BJ (cell line): ENCODE results near the gene MCCC1. TPM values are rescaled to one million over a fixed set of nuclear protein-coding genes. Genes with fewer than 3 reads are reported as not detected.

Source experiments
- CTCF ChIA-PET: fragments of 350-600 bp; formaldehyde crosslinking; extraction: SDS; loops from one replicate; lab custom pipeline; 2021; ENCODE audit warnings: antibody characterized with exemption, inconsistent platforms; lab: Yijun Ruan, JAX
- POLR2A ChIA-PET: fragments of 300-600 bp; sonication (Branson Sonifier 250); formaldehyde crosslinking; extraction: SDS; loops from one replicate; lab custom pipeline; 2021; ENCODE audit warnings: antibody characterized with exemption; lab: Charles Lee
- DNase-seq: peaks from one replicate; pipeline ENCODE4 v3.0.0-alpha.2; 2011; ENCODE audit warnings: low read depth
- H3K27me3 ChIP-seq: 2 replicates; pipeline ENCODE4 v1.6.0; 2011; ENCODE audit warnings: low read length; ENCODE audit not compliant: control insufficient read depth, insufficient read depth
- H3K36me3 ChIP-seq: 2 replicates; pipeline ENCODE4 v1.5.1; 2011; ENCODE audit warnings: low read length; ENCODE audit not compliant: control insufficient read depth, insufficient read depth
- H3K4me3 ChIP-seq: 2 replicates; pipeline ENCODE4 v1.5.1; 2011; ENCODE audit warnings: low read depth, mild to moderate bottlenecking, control low read depth, low read length
- polyA plus RNA-seq: library from polyadenylated mRNA; depleted of rRNA; stranded (reverse); fragments of >200 nt; gene quantifications from 2 replicates; pipeline ENCODE4 v1.2.3, GENCODE V29; 2011
- TF ChIP-seq, protein P1 (sequence below): IDR thresholded peaks from 2 replicates; pipeline ENCODE4 v1.5.1; 2011; ENCODE audit warnings: low read depth, mild to moderate bottlenecking, control low read depth, inconsistent platforms, low read length, moderate library complexity; ENCODE audit not compliant: insufficient read depth

MCCC1 gene
- polyA plus RNA-seq, 1 experiment = 12.5 TPM

DNA sequence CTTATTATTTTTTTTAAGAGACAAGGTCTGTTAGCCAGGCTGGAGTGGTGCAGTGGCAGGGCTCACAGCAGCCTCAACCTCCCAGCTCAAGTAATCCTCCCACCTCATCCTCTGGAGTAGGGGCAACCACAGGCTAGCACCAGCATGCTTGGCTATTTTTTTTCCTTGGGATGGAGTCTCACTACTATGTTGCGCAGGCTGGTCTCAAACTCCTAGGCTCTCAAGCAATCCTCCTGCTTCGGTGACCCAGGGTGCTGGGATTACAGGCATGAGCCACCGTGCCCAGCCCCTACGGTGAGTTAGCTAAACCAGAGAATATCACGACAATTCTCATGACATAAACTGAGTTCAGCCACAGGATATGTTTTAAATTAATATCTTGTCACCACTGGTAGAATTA lies 120.9 kb downstream of the MCCC1 start:
- DNase-seq = no peak
- Histone ChIP-seq H3K4me3 (no peak overlapping the region), H3K27me3 (no peaks in the 10 kb centered on the region), H3K36me3 (no peaks in the 10 kb centered on the region)
- CTCF ChIA-PET = no interaction called here
- TF ChIP-seq, protein P1, sequence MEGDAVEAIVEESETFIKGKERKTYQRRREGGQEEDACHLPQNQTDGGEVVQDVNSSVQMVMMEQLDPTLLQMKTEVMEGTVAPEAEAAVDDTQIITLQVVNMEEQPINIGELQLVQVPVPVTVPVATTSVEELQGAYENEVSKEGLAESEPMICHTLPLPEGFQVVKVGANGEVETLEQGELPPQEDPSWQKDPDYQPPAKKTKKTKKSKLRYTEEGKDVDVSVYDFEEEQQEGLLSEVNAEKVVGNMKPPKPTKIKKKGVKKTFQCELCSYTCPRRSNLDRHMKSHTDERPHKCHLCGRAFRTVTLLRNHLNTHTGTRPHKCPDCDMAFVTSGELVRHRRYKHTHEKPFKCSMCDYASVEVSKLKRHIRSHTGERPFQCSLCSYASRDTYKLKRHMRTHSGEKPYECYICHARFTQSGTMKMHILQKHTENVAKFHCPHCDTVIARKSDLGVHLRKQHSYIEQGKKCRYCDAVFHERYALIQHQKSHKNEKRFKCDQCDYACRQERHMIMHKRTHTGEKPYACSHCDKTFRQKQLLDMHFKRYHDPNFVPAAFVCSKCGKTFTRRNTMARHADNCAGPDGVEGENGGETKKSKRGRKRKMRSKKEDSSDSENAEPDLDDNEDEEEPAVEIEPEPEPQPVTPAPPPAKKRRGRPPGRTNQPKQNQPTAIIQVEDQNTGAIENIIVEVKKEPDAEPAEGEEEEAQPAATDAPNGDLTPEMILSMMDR = no peak
- POLR2A ChIA-PET = no interaction called here

DNA sequence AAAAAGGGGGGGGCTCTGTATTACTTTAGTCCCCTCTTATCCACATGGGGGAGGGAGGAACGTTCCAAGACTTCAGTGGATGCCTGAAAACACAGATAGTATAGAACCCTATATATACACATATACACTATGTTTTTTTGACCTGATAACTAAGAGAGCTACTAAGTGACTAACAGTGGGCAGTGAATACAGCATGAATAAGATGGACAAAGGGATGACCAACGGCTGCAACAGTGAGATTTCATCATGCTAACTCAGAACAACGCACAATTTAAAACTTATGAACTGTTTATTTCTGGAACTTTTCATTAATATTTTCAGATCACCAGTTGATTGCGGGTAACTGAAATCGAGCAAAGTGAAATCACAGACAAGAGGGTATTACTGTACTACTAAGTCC lies 126.2 kb downstream of the MCCC1 start:
- ChIA-PET POLR2A (no interaction called here), CTCF (interaction anchor here (1.5 kb wide), 1 partner anchor 63 kb away, joined by 3 read pairs; no protein-coding TSS in a partner anchor)
- TF ChIP-seq, protein P1 = no peak
- Histone ChIP-seq H3K36me3 (no peaks in the 10 kb centered on the region), H3K27me3 (no peaks in the 10 kb centered on the region), H3K4me3 (no peak overlapping the region)
- DNase-seq = no peak

DNA sequence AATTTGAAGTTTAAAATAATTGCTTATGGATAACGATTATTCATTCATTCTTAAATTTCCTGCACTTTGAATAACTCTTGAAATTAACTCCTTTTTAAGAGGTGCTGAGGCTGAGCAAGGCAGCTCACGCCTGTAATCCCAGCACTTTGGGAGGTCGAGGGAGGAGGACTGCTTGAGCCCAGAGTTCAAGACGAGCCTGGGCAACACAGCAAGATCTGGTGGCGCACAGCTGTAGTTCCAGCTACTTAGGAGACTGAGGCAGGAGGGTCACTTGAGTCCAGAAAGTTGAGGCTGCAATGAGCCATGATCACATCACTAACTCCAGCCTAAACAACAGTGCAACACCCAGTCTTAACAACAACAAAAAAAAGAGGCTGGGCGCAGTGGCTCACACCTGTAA lies 126.9 kb downstream of the MCCC1 start:
- CTCF ChIA-PET = interaction anchor here (1.5 kb wide), 1 partner anchor 62 kb away, joined by 3 read pairs; no protein-coding TSS in a partner anchor

DNA sequence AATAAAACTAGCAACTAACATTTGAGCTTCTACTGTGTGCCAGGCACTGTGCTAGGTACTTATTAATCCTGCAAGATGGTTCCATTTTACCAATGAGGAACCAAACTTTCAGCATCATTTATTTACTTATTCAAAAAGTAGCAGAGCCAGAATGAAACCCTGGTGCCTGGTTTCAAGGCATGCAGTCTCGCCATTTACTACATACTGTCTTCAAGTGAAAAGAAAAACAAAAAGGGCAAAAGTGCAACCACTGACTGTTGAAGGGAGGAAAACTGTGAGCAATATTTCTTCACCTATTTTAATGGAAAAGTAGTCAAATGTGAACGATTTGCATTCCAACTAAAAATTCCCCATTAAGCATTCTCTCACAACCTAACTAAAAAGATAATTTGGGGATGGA lies 127.7 kb downstream of the MCCC1 start:
- H3K36me3 ChIP-seq = no peaks in the 10 kb centered on the region
- CTCF ChIA-PET = interaction anchor here (1.5 kb wide), 1 partner anchor 62 kb away, joined by 3 read pairs; no protein-coding TSS in a partner anchor
- no peak overlapping the region for H3K4me3 ChIP-seq
- POLR2A ChIA-PET = no interaction called here
- DNase-seq = no peak
- TF ChIP-seq, protein P1 = no peak
- H3K27me3 ChIP-seq = no peaks in the 10 kb centered on the region

More for the DNA sequence above, 126.9 kb downstream of the MCCC1 start:
- Histone ChIP-seq H3K36me3 (no peaks in the 10 kb centered on the region), H3K27me3 (no peaks in the 10 kb centered on the region), H3K4me3 (no peak overlapping the region)
- TF ChIP-seq, protein P1 = no peak
- POLR2A ChIA-PET = no interaction called here
- DNase-seq = no peak

DNA sequence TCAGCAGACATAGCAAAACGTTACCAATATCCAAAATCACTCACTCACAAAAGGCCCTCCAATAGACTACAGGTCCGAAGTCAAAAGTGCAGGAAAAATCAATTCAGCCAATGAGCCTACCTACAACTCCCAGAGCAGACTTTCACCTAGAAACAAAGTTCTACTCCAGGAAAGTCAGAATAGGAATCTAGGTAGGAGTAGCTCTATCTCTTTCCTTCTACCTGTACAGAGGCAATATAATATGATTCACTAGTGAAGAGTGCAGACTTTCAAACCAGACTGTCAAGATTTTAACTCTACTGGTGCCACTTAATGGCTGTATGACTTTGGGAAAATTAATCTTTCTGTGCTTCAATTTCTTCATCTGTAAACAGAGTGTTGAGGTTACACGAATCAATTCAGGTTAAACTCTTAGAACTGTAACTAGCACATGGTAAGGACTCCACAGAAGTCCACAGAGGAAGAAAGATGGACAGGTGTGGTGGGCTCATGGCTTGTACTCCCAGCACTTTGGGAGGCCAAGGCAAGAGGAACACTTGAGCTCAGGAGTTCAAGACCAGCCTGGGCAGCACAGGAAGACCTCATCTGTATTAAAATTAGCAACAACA lies 128.4 kb downstream of the MCCC1 start:
- TF ChIP-seq, protein P1 = no peak
- Histone ChIP-seq H3K27me3 (no peaks in the 10 kb centered on the region), H3K36me3 (no peaks in the 10 kb centered on the region), H3K4me3 (no peak overlapping the region)
- ChIA-PET POLR2A (no interaction called here), CTCF (no interaction called here)
- DNase-seq = no peak
